ENCODE results near the gene GMFB.

GRCh38 chr14:54425068-54425467, 63.7 kb downstream of the GMFB start:
- no peak for TF ChIP-seq POLR2A (IDR thresholded peaks at IDR 0.05; ENCODE audit: low read depth, low read length)
- TF ChIP-seq MYB (IDR thresholded peaks at IDR 0.05; ENCODE audit: borderline replicate concordance, low read depth, low read length), result no peak
- TF ChIP-seq BHLHE40 (IDR thresholded peaks at IDR 0.05; ENCODE audit: borderline replicate concordance in 1 of 2, low read depth in 2 of 2, low read length in 1 of 2), result no peak
- TF ChIP-seq MTA3 (IDR thresholded peaks at IDR 0.05; ENCODE audit: borderline replicate concordance, low read length), result no peak
